Dendritic cell treated with granulocyte-macrophage colony-stimulating factor and Interleukin-4, amounts not matched to agents 40 ng/mL and 50 ng/mL, for 4 days (primary cell): Measurements from ENCODE around the gene VCY1B.
"Not testable (repeated sequence)": the region's sequence is repeated elsewhere in the genome, so short reads cannot be mapped to it uniquely, and the experiment has no call there.

Source experiments
- H3K27ac Mint-ChIP-seq: one replicate; pipeline ENCODE4 v1.8.0; 2022; ENCODE audit warnings: mild to moderate bottlenecking, mixed read lengths
- H3K27me3 Mint-ChIP-seq: one replicate; pipeline ENCODE4 v1.8.0; 2022; ENCODE audit warnings: mild to moderate bottlenecking, mixed read lengths
- H3K36me3 Mint-ChIP-seq: one replicate; pipeline ENCODE4 v1.8.0; 2022; ENCODE audit warnings: low read depth, mixed read lengths
- H3K4me1 Mint-ChIP-seq: one replicate; pipeline ENCODE4 v1.8.0; 2022; ENCODE audit warnings: low read depth, mixed read lengths
- H3K4me3 Mint-ChIP-seq: one replicate; pipeline ENCODE4 v1.8.0; 2022; ENCODE audit warnings: mild to moderate bottlenecking, moderate library complexity, mixed read lengths
- H3K9me3 Mint-ChIP-seq: one replicate; pipeline ENCODE4 v1.8.0; 2022; ENCODE audit warnings: mixed read lengths
- intact Hi-C: fragments of 100-400 bp; cut with micrococcal nuclease; formaldehyde crosslinking; loops from one replicate; pipeline ENCODE4 v1.15.0; 2022

The VCY1B gene

GRCh38 chrY:14055927-14056326 lies at the start of gene VCY1B:
Gene VCY1B, plus strand, starts transcription at chrY:14056227. Its CDS starts 63 bp downstream, at chrY:14056290.
- H3K4me1 Mint-ChIP-seq, H3K4me3 Mint-ChIP-seq, intact Hi-C loops, H3K27ac Mint-ChIP-seq, H3K36me3 Mint-ChIP-seq, H3K27me3 Mint-ChIP-seq, H3K9me3 Mint-ChIP-seq: not testable (repeated sequence)

- H3K4me3 Mint-ChIP-seq, intact Hi-C loops, H3K9me3 Mint-ChIP-seq, H3K27me3 Mint-ChIP-seq, H3K4me1 Mint-ChIP-seq, H3K36me3 Mint-ChIP-seq, H3K27ac Mint-ChIP-seq: not testable (repeated sequence)
These were observed 44.1 kb upstream of the VCY1B start for GRCh38 chrY:14011916-14012315.

GRCh38 chrY:14030395-14030794 lies 25.6 kb upstream of the VCY1B start:
- H3K4me3 Mint-ChIP-seq, H3K9me3 Mint-ChIP-seq, H3K27ac Mint-ChIP-seq, H3K27me3 Mint-ChIP-seq, H3K4me1 Mint-ChIP-seq, H3K36me3 Mint-ChIP-seq, intact Hi-C loops: not testable (repeated sequence)

GRCh38 chrY:14085877-14086276 lies 29.9 kb downstream of the VCY1B start:
- Mint-ChIP-seq H3K9me3 (no peaks in the 10 kb centered on the region), H3K4me3 (no peak overlapping the region), H3K36me3 (no peaks in the 10 kb centered on the region), H3K4me1 (no peaks in the 10 kb centered on the region), H3K27me3 (no peaks in the 10 kb centered on the region), H3K27ac (no peak overlapping the region)
- intact Hi-C loops = no loop called here
